ENCODE data around the gene VENTX. TPM values are rescaled to one million over a fixed set of nuclear protein-coding genes. Genes with fewer than 3 reads are reported as not detected.

VENTX gene
- polyA plus RNA-seq, 1 donor: 0.22 TPM

DNA sequence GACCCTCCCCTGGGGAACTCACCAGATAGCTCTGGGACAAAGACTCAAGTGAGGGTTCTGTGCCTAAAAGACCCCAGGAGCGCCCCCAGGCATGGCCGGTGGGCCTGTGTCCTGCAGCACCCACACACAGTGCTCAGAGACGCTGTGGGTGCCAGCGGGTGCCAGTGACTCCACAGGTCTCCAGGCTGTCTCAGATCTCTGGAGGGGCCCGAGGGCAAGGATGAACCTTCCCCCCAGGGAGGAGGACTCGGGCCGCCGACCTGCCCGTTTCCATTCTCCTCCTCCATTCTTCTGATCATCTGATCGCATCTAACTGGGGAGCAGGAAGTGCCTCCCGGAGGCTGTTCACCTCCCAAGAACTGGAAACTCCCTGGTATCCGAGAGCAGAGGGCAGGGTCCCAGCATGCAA is 38.0 kb downstream of the VENTX start:
- no peak for DNase-seq

DNA sequence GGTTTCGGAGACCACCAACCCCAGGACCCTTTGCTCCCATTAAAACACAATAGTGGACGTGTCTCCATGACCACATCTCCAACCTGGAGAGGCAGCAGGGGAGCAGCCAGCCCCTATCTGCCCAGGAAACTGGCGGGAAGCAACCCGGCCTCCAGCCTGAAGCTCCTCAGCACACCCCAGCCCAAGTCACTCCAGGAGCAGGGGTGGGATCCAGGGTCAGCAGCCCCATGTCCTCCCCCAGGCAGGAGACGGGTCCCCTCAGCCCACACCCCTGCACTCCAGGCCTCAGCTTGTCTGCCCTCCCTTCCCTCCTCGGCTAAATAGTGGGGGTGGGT is 38.4 kb downstream of the VENTX start:
- DNase-seq: no peak

DNA sequence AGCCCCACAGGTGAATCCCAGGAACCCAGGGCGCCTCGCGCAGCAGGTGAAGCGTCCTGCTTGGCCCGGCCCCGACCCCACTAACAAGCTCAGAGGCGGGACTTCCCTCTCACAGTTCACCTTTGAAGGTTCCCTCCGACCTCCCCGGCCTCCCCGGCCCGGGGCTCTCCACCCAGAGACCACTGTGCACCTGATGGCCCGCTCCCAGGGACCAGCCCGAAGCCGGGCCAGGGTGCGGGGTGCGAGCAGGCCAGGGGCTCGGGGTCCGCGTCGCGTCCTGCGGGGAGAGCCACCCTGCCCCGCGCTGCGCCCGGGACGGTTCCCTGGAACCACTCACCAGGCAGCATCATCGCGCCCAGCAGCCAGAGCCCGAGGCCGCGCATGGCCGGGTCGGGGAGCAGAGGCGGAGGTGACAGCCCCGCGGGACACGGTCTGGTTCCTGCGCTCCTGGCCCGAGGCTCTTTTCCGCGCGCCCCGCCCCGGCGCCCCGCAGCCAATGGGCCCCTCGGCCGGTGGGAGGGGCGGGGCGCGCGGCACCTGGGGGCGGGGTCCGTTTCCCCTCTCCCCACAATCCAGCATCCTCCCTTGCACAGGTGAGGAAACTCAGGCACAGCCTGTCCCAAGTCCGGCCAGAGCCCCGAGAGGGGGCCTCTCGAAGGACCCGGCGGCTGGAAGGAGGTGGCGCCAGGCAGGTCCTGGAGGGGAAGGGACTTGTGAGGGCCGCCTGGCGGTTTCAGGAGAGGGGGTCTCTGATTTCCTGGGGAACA is 39.0 kb downstream of the VENTX start, which contains the start of gene ADAM8:
ADAM8 (minus strand) TSS at position 434 of the 767 bp plus-strand sequence; CDS start at position 383, 51 bp downstream.
- no peak for DNase-seq

DNA sequence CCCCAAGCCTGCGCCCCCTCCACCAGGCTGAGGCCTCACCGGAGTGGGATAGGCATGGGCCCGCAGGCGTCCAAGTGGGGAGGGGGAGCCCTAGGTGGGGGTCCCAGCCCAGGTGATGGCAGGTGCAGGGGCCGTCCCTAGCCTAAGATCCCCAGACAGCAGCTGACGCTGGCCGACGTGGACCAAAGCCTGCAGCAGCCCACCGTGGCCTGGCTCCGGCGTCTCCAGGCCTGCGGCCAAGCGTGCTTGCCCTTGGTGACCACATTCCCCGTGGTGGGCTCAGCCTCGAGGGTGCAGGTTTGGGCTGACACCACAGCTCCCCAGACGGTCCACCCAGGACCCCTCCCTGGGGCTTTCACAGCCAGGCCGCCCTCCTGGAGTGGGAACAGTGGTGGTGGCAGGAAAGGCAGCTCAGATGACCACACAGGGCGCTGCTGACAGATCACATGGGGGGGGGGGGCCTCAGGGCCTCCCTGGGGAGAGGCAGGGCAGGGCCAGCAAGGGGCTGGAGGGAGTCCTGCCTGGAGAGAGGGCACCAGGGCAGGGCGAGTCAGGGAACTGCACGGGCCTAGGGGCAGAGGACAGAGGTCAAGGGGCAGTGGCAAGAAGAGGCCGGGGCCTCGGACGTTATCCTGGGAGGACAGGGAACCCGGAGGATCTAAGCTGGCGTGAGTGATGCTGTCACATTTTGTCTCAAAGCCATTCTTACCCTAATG is 39.8 kb downstream of the VENTX start:
- no peak for DNase-seq

DNA sequence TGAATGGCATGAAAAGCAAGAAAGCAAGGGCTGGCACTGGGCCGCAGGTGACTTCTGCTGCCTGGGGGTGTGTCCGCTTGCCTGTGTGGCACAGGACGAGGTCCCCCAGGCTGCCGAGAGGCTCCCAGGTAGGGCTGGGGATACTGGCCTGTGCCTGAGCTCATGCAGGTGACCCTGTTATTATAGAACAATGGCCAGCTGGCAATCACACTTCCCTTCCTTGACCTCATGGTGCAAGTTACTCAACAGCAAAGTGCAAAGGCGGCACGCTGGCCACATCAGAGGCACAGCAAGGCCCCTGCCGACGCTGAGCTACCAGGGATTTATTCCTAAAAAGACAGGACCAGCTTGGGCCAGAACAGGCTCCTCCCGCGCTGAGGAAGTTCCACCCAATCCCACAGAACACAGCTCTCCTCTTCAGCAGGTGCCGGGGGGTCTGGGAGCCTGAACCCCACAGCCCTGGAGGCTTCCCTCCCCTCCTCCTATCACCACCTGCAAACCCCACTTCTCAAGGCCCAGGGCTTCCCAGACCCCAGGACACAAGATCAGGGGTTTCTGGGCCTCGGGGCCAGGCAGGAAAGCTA is 40.4 kb downstream of the VENTX start:
- DNase-seq: no peak

DNA sequence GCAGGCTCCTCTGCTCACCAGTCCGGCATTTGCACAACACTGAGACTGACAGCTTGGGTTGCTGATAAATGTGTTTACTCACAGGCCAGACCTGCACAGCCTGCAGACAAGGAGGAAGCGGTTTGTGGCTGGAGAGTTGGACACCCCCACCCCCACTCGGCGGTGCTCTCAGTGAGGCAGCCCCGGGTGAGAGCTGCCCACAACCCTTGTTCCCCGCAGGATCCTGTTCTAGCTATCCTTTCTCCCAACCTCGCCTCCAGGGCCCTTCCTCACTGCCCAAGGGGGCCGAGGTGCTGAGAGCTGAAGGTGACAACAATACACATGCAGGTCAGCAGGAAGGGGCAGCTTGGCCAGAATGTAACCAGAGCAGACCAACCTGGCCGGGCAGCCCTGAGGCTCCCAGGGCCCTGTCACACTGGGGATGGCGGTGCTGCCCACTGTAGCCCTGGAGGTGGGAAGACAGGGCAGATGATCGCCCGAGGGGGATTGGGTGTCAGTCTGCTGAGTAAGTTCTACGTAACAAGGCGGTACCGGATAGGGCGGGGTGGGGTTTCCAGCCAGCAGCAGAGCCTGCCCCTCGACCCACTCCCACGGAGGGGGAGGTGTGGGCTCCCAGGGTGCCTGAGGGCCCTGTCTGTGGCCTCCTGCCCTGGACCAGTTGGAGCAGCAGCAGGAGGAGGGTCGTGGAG is 41.1 kb downstream of the VENTX start:
- DNase-seq: no peak

DNA sequence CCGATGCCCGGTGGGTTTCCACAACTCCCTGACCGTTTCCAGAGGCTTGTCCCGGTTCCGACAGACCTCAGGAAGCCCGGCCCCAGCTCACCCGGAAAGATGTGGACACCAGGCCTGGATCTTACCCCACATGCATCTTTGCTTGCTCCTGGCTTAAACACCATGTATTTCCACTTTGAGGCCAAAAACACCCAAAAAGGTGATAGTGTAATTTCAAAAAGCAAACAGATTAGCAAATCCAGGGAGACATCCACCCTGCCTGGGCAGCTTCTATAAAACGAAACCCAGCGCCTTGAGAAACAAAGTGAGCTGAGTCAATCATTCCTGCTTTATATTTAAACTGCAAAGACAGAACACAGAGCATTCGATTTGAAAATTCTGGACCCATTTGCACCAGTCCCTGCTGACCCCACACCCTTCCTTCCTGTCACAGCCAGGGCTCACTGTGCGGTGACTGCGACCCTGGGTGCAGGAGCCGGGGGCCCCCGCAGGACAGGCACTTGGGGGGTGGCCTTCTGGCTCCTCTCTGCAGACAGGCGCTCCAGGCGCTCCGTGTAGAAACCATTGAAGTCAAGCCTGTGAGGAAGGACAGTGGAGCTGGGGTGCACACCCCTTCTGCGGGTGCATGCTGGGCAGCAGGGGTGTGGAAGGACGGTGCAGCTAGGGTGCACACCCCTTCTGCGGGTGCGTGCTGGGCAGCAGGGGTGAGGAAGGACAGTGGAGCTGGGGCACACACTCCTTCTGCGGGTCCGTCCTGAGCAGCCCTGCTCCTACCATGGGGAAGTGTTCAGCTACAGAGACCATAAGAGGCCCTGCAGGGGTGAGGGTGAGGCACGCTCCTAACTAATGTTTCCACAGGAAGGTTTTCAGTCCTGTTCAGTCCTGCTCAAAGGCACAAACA is 41.9 kb downstream of the VENTX start:
- no peak for DNase-seq

DNA sequence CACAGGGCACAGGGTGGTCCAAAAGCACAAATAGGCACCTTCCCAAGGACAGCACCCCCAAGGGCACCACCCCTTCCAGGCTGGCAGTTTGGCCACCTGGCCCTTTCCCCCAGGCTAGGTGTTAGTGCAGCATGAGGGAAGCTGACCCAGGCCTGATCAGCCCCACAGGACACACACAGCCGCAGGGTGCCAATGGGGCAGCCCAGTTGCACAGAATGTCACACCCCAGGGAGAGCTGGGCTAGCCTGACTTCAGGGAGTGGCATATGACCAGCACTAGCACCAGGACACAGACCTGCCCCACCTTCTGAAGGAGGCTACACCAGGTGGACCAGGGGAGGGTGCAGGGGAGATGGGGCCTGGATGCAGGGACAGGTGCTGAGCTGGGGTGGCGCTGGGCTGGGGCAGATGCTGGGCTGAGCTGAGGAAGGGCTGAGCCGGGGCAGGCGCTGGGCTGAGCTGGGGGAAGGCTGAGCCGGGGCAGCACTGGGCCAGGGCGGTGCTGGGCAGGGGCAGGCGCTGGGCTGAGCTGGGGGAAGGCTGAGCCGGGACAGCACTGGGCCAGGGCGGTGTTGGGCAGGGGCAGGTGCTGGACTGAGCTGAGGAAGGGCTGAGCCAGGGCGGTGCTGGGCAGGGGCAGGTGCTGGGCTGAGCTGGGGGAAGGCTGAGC is 42.9 kb downstream of the VENTX start:
- DNase-seq: no peak

DNA sequence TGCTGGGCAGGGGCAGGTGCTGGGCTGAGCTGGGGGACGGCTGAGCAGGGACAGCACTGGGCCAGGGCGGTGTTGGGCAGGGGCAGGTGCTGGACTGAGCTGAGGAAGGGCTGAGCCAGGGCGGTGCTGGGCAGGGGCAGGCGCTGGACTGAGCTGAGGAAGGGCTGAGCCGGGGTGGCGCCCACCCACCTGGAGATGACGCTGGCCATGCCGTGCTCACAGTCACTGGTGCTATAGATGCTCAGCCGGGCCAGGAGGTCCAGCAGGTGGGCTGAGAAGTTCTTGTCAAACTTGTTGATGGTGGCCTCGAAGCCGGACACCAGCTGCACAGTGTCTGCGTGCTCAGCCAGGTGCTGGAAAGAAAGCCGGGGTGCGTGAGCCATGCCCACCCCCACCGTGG is 43.4 kb downstream of the VENTX start:
- DNase-seq: no peak

DNA sequence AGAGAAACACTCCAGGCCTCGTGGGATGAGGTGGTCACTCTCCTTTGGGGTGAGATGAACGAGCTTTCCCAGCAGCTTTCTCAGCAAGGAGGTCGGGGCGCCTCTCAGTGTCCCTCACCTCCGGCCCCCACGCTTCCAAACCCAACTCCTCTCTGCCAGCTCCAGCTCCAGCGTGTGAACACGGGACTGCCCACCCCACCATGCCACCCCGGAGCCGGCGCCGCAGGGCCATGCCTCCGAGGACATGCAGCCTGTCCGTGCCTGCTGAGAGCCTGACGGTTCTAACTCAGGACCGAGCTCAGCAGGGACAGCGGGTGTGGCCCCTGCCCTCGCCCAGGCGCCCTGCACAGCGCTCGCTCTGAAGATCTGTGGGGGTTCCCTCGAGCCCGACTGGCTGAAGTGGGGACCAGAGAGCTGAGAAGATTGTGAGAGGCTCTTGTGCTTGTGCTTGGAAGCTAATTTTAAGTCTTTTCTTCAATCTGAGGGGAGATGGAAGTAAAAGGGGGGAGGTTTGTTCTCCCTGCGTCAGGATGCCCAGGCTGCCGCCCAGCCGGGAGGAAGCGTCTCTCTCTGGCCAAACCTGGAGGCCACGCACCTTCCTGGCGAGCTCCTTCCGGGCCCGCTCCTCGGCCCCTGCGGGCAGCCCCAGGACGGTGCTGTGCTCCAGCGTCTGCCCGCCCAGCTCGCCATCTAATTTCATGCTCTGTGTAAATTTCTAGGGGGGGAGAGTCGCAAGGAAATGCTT is 44.1 kb downstream of the VENTX start:
- no peak for DNase-seq

DNA sequence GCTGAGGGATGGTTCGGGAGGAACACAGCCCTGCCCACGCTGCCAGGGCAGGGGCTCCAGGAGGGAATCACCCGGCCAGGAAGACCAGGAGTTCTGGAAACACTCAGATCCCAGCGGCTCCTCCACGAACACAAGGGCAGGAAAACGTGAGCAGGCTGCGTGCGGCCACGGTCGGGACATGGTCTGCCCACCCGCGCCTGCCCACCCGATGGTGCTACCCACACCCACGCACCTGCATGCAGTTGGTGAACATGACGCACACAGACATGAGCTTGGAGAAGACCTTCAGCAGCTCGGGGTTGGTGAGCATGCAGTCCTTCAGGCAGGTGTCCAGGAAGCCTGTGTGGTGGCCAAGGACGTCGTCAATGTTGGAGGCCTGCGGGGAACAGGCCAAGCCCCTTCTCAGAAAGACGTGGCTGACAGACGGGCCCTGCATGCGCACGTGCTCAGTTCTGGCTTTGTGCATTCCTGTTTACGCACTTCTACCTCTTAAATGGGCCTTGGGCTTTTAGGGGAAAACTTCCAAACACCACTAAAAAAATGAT is 45.3 kb downstream of the VENTX start:
- no peak for DNase-seq

DNA sequence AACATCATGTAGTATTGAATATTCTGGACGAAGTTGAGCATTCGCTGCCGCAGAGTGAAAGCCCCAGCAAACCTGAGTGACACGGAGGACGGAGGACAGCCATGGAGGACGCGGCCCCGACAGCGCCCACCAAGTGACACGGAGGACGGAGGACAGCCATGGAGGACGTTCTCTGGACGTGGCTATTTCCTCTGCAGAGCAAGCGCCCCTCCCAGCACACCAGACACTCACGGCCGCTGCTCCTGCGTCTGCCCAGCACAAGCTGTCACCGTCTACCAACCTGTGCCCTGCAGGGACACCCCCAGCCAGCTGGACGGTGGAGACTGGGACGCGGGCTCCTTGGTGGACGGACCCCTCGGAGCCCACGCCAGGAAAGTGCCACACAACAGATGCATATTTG is 46.3 kb downstream of the VENTX start:
- no peak for DNase-seq

DNA sequence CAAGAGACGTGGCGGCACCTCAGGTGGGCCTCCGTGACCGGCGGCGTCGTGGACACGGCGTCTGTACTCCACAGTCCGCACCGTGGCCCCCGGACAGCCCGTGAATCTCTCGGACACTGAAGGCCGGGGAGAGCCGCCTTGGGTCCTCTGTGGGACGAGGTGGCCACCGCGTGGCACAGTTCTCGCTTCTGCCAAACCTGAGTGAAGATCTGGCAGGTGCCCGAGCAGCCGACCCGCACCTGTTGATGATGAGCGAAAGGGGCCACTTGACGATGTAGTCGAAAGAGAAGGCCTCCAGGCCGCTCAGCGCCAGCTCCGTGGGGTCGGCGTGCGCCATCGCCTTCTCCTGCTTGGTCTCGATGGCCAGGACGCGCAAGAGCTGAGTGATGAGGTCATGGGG is 47.6 kb downstream of the VENTX start:
- DNase-seq: no peak

DNA sequence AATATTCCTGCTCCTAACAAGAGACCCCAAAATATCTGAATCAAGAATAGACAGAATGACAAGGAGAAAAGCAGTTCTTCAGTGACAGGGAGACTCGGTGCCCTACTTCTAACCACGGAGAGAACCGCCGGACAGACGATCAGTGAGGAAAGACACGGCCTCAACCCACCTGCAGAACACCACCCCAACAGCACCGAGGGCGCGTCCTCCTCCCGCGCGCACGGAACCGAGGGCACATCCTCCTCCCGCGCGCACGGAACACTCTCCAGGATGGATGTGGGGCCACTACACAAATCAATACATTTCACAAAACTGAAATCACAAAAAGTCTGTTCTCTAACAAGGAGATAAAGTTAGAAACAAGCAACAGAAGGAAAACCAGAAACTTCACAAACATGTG is 48.7 kb downstream of the VENTX start:
- no peak for DNase-seq

DNA sequence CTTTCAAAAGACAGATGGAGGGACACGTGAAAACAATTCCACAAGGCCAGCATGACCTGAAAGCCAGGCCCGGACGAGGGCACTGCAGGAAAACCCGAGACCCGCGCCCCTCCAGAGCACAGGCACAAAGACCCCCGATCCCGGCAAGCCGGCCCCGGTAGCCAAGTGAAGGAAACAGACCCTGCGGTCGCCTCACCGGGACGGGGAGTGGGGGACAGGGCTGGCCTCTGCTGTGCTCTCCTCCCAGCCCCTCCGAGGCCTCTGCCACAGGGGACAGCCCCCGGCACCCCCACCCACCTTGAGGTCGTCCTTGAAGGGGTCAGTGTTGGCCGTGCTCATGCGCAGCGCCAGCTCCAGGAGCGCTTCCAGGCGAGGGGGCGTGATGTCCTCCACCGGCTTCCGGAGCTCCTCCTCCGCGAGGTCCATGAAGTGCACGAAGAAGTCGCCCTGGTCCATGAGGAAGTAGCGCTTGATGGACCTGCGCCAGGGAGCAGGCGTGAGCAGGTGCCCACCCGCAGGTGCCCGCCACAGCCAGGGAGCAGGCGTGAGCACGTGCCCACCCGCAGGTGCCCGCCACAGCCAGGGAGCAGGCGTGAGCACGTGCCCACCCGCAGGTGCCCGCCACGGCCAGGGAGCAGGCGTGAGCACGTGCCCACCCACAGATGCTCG is 50.3 kb downstream of the VENTX start:
- no peak for DNase-seq

DNA sequence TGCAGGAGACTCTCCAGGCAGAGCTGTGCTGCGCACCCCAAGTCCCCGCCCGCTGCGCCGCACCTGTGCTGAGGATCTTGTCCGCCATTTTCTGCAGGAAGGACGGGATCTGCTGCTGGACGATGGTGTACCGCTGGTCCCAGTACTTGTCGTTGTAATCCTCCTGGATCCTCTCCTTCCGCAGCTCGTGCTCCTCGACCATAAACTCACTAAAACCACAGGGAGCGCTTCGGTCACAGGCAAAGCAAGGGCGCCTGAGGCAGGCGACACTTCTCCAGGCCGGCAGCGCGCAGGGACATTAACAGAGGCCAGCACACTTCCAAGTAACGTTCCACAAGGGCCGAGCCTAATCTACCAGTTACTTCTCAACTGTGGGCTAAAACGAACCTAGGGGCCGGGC is 52.1 kb downstream of the VENTX start:
- DNase-seq: no peak

Measured in hindlimb muscle (tissue), 1 donor.